Measurements from ENCODE around the gene PARD3.

GRCh38 chr10:34491678-34492077, 323.4 kb downstream of the PARD3 start:
- no peak for TF ChIP-seq CBX3 (IDR thresholded peaks at IDR 0.05; ENCODE audit: low read depth)
- TF ChIP-seq, protein P1, sequence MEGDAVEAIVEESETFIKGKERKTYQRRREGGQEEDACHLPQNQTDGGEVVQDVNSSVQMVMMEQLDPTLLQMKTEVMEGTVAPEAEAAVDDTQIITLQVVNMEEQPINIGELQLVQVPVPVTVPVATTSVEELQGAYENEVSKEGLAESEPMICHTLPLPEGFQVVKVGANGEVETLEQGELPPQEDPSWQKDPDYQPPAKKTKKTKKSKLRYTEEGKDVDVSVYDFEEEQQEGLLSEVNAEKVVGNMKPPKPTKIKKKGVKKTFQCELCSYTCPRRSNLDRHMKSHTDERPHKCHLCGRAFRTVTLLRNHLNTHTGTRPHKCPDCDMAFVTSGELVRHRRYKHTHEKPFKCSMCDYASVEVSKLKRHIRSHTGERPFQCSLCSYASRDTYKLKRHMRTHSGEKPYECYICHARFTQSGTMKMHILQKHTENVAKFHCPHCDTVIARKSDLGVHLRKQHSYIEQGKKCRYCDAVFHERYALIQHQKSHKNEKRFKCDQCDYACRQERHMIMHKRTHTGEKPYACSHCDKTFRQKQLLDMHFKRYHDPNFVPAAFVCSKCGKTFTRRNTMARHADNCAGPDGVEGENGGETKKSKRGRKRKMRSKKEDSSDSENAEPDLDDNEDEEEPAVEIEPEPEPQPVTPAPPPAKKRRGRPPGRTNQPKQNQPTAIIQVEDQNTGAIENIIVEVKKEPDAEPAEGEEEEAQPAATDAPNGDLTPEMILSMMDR (IDR thresholded peaks at IDR 0.05 in 2 of 3, conservative IDR thresholded peaks at IDR 0.05 in 1 of 3; ENCODE audit: borderline replicate concordance in 1 of 3, insufficient read depth in 1 of 3, low read depth in 2 of 3, low read length in 2 of 3): no peak
- TF ChIP-seq MAX (IDR thresholded peaks at IDR 0.05): no peak
- TF ChIP-seq POLR2A (IDR thresholded peaks at IDR 0.05; ENCODE audit: borderline replicate concordance, extremely low read depth, insufficient read depth, insufficient read length): no peak
- TF ChIP-seq EZH2 (IDR thresholded peaks at IDR 0.05): no peak
- no peak for TF ChIP-seq SRF (IDR thresholded peaks at IDR 0.05; ENCODE audit: low read depth)
- TF ChIP-seq YY1 (IDR thresholded peaks at IDR 0.05; ENCODE audit: extremely low read depth, insufficient replicate concordance, low read depth, low read length): no peak

Data from HCT116 (cell line).